Measurements from ENCODE around the gene PACS1.

PACS1 gene

GRCh38 chr11:66051371-66051765 is 18.7 kb upstream of the PACS1 start:
- no peak for DNase-seq (ENCODE audit: low read depth)
- TF ChIP-seq, protein P1, sequence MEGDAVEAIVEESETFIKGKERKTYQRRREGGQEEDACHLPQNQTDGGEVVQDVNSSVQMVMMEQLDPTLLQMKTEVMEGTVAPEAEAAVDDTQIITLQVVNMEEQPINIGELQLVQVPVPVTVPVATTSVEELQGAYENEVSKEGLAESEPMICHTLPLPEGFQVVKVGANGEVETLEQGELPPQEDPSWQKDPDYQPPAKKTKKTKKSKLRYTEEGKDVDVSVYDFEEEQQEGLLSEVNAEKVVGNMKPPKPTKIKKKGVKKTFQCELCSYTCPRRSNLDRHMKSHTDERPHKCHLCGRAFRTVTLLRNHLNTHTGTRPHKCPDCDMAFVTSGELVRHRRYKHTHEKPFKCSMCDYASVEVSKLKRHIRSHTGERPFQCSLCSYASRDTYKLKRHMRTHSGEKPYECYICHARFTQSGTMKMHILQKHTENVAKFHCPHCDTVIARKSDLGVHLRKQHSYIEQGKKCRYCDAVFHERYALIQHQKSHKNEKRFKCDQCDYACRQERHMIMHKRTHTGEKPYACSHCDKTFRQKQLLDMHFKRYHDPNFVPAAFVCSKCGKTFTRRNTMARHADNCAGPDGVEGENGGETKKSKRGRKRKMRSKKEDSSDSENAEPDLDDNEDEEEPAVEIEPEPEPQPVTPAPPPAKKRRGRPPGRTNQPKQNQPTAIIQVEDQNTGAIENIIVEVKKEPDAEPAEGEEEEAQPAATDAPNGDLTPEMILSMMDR (IDR thresholded peaks at IDR 0.05; ENCODE audit: control insufficient read depth, extremely low read depth, insufficient read depth) = no peak
- peak overlapping the region; percentile 99 for H3K4me3 ChIP-seq (ENCODE audit: low read depth, low read length)

DNA sequence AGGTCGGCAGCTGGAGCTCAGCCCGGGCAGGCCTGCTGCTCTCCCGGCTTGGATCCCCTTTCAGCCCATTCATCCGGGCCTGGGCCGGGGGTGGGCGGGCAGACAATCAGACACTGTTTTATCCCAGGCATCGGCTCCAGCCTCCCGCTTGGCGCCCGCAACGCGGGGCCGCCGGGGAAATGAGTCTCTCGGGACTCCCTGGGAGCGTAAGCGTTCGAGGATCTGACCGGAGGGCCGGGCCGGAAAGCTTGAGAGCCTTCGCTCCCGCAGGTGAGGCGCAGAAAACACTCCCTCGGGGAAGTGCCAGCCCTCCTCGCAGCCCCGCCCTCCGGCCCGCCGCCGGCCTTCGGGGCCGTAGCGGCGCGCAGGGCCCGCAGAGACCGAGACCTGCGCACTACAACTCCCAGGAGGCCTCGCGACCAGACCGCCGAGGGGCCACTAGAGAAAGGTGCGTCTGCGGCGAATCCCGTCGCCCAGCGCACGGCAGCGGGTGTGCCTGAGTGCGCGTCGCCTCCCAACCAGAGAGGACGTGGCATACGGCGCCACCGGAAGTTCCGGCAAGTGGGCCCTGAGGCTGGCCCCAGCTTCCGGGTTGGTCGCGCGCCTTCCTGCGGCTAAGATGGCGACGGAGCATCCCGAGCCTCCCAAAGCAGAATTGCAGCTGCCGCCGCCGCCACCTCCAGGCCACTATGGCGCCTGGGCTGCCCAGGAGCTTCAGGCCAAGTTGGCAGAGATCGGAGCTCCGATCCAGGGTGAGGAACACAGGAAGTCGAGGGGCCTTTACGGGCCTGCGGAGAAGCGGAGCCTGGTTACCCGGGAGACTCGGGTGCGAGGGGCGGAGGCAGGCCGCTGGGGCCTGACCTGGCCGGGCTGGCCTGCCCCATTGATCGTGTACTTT is 18.1 kb upstream of the PACS1 start, which contains the start of gene SF3B2:
TSS of gene SF3B2 (plus strand) at position 599 of the 898 bp plus-strand sequence. CDS start at position 620, 21 bp downstream.
- peak; percentile 97 for DNase-seq (ENCODE audit: low read depth)
- TF ChIP-seq, protein P1 (IDR thresholded peaks at IDR 0.05; ENCODE audit: control insufficient read depth, extremely low read depth, insufficient read depth) = no peak

DNA sequence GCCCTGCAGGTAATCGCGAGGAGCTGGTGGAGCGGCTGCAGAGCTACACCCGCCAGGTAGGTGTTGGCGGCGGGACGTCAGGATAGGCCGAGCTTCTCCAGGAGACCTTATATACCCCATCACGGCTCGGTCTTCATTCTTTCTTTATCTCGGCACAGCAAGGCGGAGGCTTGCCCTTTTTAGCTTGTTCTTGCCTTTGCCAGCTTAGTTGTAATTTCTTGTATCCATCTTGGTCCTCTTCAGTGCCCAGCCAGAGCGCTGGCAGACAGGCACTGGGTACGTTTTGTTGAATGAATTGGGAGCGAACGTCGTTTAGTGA is 17.4 kb upstream of the PACS1 start:
- no peak for DNase-seq (ENCODE audit: low read depth)
- TF ChIP-seq, protein P1 (IDR thresholded peaks at IDR 0.05; ENCODE audit: control insufficient read depth, extremely low read depth, insufficient read depth) = no peak

More for the DNA sequence above, 18.1 kb upstream of the PACS1 start, which contains the start of gene SF3B2:
- H3K4me3 ChIP-seq (ENCODE audit: low read depth, low read length) = peak within 1 kb of the TSS; percentile 99

GRCh38 chr11:66055021-66055420 is 15.1 kb upstream of the PACS1 start:
- H3K4me3 ChIP-seq (ENCODE audit: low read depth, low read length) = no peak overlapping the region
- no peak for DNase-seq (ENCODE audit: low read depth)
- TF ChIP-seq, protein P1 (IDR thresholded peaks at IDR 0.05; ENCODE audit: control insufficient read depth, extremely low read depth, insufficient read depth) = no peak

More for the DNA sequence above, 17.4 kb upstream of the PACS1 start:
- H3K4me3 ChIP-seq (ENCODE audit: low read depth, low read length) = peak overlapping the region; percentile 99

- no peak overlapping the region for H3K4me3 ChIP-seq (ENCODE audit: low read depth, low read length)
- no peak for DNase-seq (ENCODE audit: low read depth)
- TF ChIP-seq, protein P1 (IDR thresholded peaks at IDR 0.05; ENCODE audit: control insufficient read depth, extremely low read depth, insufficient read depth) = no peak
Observed at GRCh38 chr11:66056501-66056900, 13.6 kb upstream of the PACS1 start.

- TF ChIP-seq, protein P1 (IDR thresholded peaks at IDR 0.05; ENCODE audit: control insufficient read depth, extremely low read depth, insufficient read depth) = no peak
- no peak overlapping the region for H3K4me3 ChIP-seq (ENCODE audit: low read depth, low read length)
- DNase-seq (ENCODE audit: low read depth) = no peak
Observed at GRCh38 chr11:66059966-66060680, 9.9 kb upstream of the PACS1 start.

Data from LNCaP clone FGC (cell line).